ENCODE measurements around the gene IL18. TPM values are rescaled to one million over a fixed set of nuclear protein-coding genes. Genes with fewer than 3 reads are reported as not detected.

IL18 gene
- total RNA-seq, 1 experiment from 2014 or later, result 0.74 TPM

DNA sequence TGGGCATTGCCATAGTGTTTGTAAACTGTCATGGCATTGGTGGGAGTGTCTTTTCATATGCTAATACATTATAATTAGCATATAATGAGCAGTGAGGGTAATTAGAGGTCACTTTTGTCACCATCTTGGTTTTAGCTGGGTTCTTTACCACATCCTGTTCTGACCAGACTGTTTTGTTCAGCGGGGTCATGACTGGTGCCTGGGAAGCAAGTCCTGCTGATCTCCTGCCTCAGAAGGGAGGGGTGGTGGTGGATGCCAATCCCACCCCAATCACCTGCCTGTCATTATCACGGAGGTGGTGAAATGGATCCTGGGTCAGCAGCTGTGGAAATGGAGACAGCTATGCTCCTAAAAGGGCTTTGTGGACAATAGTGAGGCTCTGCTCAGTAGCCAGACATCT, 31.2 kb downstream of the IL18 start:
- no peaks in the 10 kb centered on the region for H3K27me3 Mint-ChIP-seq (ENCODE audit: low read depth)
- no peak overlapping the region for H3K27ac Mint-ChIP-seq
- no peaks in the 10 kb centered on the region for H3K4me1 Mint-ChIP-seq
- no peak for TF ChIP-seq FOXP1 (CRISPR knock-in tag; IDR thresholded peaks at IDR 0.05; ENCODE audit: borderline replicate concordance)
- no peak for TF ChIP-seq IRF2 (CRISPR knock-in tag; IDR thresholded peaks at IDR 0.05; ENCODE audit: borderline replicate concordance, low read depth)
- TF ChIP-seq, protein P1, sequence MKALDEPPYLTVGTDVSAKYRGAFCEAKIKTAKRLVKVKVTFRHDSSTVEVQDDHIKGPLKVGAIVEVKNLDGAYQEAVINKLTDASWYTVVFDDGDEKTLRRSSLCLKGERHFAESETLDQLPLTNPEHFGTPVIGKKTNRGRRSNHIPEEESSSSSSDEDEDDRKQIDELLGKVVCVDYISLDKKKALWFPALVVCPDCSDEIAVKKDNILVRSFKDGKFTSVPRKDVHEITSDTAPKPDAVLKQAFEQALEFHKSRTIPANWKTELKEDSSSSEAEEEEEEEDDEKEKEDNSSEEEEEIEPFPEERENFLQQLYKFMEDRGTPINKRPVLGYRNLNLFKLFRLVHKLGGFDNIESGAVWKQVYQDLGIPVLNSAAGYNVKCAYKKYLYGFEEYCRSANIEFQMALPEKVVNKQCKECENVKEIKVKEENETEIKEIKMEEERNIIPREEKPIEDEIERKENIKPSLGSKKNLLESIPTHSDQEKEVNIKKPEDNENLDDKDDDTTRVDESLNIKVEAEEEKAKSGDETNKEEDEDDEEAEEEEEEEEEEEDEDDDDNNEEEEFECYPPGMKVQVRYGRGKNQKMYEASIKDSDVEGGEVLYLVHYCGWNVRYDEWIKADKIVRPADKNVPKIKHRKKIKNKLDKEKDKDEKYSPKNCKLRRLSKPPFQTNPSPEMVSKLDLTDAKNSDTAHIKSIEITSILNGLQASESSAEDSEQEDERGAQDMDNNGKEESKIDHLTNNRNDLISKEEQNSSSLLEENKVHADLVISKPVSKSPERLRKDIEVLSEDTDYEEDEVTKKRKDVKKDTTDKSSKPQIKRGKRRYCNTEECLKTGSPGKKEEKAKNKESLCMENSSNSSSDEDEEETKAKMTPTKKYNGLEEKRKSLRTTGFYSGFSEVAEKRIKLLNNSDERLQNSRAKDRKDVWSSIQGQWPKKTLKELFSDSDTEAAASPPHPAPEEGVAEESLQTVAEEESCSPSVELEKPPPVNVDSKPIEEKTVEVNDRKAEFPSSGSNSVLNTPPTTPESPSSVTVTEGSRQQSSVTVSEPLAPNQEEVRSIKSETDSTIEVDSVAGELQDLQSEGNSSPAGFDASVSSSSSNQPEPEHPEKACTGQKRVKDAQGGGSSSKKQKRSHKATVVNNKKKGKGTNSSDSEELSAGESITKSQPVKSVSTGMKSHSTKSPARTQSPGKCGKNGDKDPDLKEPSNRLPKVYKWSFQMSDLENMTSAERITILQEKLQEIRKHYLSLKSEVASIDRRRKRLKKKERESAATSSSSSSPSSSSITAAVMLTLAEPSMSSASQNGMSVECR (CRISPR knock-in tag; IDR thresholded peaks at IDR 0.05; ENCODE audit: borderline replicate concordance), result no peak
- no peak for TF ChIP-seq GABPB1 (CRISPR knock-in tag; IDR thresholded peaks at IDR 0.05)
- TF ChIP-seq RELA (CRISPR knock-in tag; IDR thresholded peaks at IDR 0.05; ENCODE audit: borderline replicate concordance), result no peak
- ATAC-seq (no peak), DNase-seq (ENCODE audit: low spot score) (no peak)
- CTCF ChIA-PET, result no interaction called here
- H3K4me3 Mint-ChIP-seq, result no peak overlapping the region
- POLR2A ChIA-PET, result no interaction called here
- H3K9me3 Mint-ChIP-seq, result no peaks in the 10 kb centered on the region
- H3K36me3 Mint-ChIP-seq, result no peaks in the 10 kb centered on the region

DNA sequence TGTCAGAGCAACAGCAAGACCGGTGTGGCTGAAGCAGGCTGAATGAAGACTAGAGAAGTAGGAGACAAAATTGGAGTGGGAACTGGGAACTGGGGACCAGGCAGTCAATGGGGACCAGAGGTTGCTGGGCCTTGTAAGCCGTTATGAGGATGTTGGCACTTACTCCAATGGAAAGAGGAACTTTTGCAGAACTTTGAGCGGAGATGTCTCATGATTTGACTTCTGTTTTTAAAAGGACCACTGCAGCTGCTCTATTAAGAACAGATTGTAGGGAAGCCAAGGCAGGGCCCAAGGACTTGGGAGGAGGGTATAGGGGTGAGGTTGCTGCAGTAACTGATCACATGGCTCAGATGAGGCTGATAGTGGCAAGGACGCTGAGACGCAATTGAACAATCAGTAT, 34.2 kb downstream of the IL18 start:
- no peaks in the 10 kb centered on the region for H3K36me3 Mint-ChIP-seq
- TF ChIP-seq, protein P2, sequence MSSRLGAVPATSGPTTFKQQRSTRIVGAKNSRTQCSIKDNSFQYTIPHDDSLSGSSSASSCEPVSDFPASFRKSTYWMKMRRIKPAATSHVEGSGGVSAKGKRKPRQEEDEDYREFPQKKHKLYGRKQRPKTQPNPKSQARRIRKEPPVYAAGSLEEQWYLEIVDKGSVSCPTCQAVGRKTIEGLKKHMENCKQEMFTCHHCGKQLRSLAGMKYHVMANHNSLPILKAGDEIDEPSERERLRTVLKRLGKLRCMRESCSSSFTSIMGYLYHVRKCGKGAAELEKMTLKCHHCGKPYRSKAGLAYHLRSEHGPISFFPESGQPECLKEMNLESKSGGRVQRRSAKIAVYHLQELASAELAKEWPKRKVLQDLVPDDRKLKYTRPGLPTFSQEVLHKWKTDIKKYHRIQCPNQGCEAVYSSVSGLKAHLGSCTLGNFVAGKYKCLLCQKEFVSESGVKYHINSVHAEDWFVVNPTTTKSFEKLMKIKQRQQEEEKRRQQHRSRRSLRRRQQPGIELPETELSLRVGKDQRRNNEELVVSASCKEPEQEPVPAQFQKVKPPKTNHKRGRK (CRISPR knock-in tag; IDR thresholded peaks at IDR 0.05; ENCODE audit: borderline replicate concordance), result no peak
- TF ChIP-seq, protein P3, sequence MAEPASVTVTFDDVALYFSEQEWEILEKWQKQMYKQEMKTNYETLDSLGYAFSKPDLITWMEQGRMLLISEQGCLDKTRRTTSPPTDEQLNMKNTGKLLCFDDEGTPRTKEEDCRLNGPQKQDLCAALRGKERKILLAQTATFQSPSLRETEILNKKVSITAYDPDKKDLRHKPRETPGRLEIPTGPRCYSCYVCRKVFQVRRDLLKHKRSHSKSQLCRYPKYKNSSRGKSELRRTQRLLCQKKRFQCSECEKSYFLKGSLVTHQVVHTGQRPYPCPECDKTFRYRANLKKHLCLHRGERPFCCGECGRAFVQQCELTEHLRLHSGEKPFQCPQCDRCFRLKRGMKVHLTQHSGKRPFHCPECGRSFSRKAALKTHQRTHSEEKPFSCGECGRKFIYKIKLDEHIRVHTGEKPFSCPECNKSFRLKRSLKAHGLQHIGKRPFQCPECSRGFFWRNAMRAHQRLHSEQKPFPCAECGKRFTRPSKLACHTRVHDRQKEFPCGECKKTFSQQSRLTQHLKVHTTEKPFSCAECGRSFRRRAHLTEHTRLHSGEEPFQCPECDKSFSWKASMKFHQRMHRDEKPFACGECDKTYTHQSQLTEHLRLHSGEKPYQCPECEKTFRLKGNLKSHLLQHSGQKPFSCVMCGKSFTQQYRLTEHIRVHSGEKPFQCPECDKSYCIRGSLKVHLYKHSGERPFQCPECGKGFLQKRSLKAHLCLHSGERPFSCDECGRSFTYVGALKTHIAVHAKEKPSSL (CRISPR knock-in tag; conservative IDR thresholded peaks at IDR 0.05), result no peak
- TF ChIP-seq CBFB (CRISPR knock-in tag; IDR thresholded peaks at IDR 0.05; ENCODE audit: low read depth) (no peak), JUN (CRISPR knock-in tag; IDR thresholded peaks at IDR 0.05) (no peak)
- TF ChIP-seq, protein P4, sequence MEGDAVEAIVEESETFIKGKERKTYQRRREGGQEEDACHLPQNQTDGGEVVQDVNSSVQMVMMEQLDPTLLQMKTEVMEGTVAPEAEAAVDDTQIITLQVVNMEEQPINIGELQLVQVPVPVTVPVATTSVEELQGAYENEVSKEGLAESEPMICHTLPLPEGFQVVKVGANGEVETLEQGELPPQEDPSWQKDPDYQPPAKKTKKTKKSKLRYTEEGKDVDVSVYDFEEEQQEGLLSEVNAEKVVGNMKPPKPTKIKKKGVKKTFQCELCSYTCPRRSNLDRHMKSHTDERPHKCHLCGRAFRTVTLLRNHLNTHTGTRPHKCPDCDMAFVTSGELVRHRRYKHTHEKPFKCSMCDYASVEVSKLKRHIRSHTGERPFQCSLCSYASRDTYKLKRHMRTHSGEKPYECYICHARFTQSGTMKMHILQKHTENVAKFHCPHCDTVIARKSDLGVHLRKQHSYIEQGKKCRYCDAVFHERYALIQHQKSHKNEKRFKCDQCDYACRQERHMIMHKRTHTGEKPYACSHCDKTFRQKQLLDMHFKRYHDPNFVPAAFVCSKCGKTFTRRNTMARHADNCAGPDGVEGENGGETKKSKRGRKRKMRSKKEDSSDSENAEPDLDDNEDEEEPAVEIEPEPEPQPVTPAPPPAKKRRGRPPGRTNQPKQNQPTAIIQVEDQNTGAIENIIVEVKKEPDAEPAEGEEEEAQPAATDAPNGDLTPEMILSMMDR (IDR thresholded peaks at IDR 0.05), result no peak
- TF ChIP-seq, protein P5, sequence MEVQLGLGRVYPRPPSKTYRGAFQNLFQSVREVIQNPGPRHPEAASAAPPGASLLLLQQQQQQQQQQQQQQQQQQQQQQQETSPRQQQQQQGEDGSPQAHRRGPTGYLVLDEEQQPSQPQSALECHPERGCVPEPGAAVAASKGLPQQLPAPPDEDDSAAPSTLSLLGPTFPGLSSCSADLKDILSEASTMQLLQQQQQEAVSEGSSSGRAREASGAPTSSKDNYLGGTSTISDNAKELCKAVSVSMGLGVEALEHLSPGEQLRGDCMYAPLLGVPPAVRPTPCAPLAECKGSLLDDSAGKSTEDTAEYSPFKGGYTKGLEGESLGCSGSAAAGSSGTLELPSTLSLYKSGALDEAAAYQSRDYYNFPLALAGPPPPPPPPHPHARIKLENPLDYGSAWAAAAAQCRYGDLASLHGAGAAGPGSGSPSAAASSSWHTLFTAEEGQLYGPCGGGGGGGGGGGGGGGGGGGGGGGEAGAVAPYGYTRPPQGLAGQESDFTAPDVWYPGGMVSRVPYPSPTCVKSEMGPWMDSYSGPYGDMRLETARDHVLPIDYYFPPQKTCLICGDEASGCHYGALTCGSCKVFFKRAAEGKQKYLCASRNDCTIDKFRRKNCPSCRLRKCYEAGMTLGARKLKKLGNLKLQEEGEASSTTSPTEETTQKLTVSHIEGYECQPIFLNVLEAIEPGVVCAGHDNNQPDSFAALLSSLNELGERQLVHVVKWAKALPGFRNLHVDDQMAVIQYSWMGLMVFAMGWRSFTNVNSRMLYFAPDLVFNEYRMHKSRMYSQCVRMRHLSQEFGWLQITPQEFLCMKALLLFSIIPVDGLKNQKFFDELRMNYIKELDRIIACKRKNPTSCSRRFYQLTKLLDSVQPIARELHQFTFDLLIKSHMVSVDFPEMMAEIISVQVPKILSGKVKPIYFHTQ (CRISPR knock-in tag; IDR thresholded peaks at IDR 0.05), result no peak
- ATAC-seq, result no peak
- H3K9me3 Mint-ChIP-seq, result no peaks in the 10 kb centered on the region
- DNase-seq (ENCODE audit: low spot score), result no peak
- POLR2A ChIA-PET, result no interaction called here
- no peak overlapping the region for H3K4me3 Mint-ChIP-seq
- H3K27me3 Mint-ChIP-seq (ENCODE audit: low read depth), result no peaks in the 10 kb centered on the region
- H3K4me1 Mint-ChIP-seq, result no peaks in the 10 kb centered on the region
- H3K27ac Mint-ChIP-seq, result no peak overlapping the region
- CTCF ChIA-PET, result no interaction called here

All from WTC11 (cell line).